K562 (cell line): ENCODE measurements around the gene TSC22D2. TPM values are rescaled to one million over a fixed set of nuclear protein-coding genes. Genes with fewer than 3 reads are reported as not detected.

ENCODE experiments used
- CBFB ChIP-seq: sonication (generic); formaldehyde crosslinking; IDR thresholded peaks from 2 replicates; pipeline ENCODE4 v1.4.0; 2020; ENCODE audit warnings: mild to moderate bottlenecking, missing genetic modification reagents
- HSF4 ChIP-seq: fragments of 250-450 bp; sonication (Bioruptor Pico); IDR thresholded peaks from 2 replicates; pipeline ENCODE4 v2.1.2; 2022; ENCODE audit warnings: mild to moderate bottlenecking, moderate library complexity, borderline replicate concordance
- LCOR ChIP-seq: sonication (generic); formaldehyde crosslinking; IDR thresholded peaks from 2 replicates; pipeline ENCODE4 v1.8.0; 2022; ENCODE audit warnings: mild to moderate bottlenecking, missing genetic modification reagents
- MYC ChIP-seq, 2 experiments: fragments of 250-450 bp in 1 of 2; sonication (Bioruptor Pico) in 1 of 2; IDR thresholded peaks; 2 replicates each; pipeline versions ENCODE4 v1.5.1 to v1.6.1; 2012 to 2021; ENCODE audit warnings: low read depth in 2 of 2, borderline replicate concordance in 1 of 2, improper control_type of control experiment in 1 of 2, low read length in 1 of 2, mild to moderate bottlenecking in 1 of 2, moderate library complexity in 1 of 2
- RB1 ChIP-seq: fragments of 450-650 bp; IDR thresholded peaks from 2 replicates; pipeline ENCODE4 v1.6.1; 2017; ENCODE audit warnings: low read depth, mild to moderate bottlenecking
- SAP30 ChIP-seq: fragments of 200-600 bp; sonication (generic); IDR thresholded peaks from 2 replicates; pipeline ENCODE4 v1.6.1; 2012; ENCODE audit warnings: borderline replicate concordance, low read depth, mild to moderate bottlenecking, moderate library complexity, low read length, control low read depth, inconsistent platforms; ENCODE audit not compliant: insufficient read depth, poor library complexity, severe bottlenecking
- TEAD2 ChIP-seq: fragments of 450-650 bp; IDR thresholded peaks from 2 replicates; pipeline ENCODE4 v1.6.1; 2016; ENCODE audit warnings: missing genetic modification characterization, control low read depth, missing compliant biosample characterization
- ZNF282 ChIP-seq: sonication (generic); formaldehyde crosslinking; IDR thresholded peaks from 2 replicates; pipeline ENCODE4 v1.8.1; 2023; ENCODE audit warnings: missing genetic modification reagents
- polyA plus RNA-seq, 8 experiments: library from polyadenylated mRNA; depleted of rRNA in 4 of 8; stranded (reverse) in 5 of 8; unstranded in 3 of 8; fragments of >200 nt; fragmentation: Nextera tagmentation in 2 of 8; fragmentation: Illumina TruSeq in 1 of 8; extraction: Ambion mirVana in 2 of 8; extraction: Trizol in 1 of 8; gene quantifications; 2 replicates each; pipeline versions ENCODE4 v1.2.1 to v1.2.3, GENCODE V29; 2011 to 2014; ENCODE audit warnings: inconsistent platforms in 1 of 8, missing spikeins in 1 of 8
- total RNA-seq, 7 experiments: library from RNA; depleted of rRNA in 6 of 7; stranded (reverse); fragments of >200 nt in 6 of 7; fragmentation: Illumina TruSeq in 2 of 7; extraction: Trizol in 2 of 7; gene quantifications; 2 replicates each; pipeline versions ENCODE4 v1.2.1 to v1.2.3, GENCODE V29; 2011 to 2021; ENCODE audit warnings: low replicate concordance in 1 of 7
- TF ChIP-seq, protein P1 (sequence below): sonication (generic); formaldehyde crosslinking; IDR thresholded peaks from 2 replicates; pipeline ENCODE4 v1.4.0; 2020; ENCODE audit warnings: mild to moderate bottlenecking, missing genetic modification reagents
- TF ChIP-seq, protein P2 (sequence below), 2 experiments: fragments of 450-650 bp; IDR thresholded peaks; 2 replicates each; pipeline ENCODE4 v1.6.1; 2018; ENCODE audit warnings: mild to moderate bottlenecking in 2 of 2, low read depth in 1 of 2; ENCODE audit not compliant: partially characterized antibody in 2 of 2
- TF ChIP-seq, protein P3 (sequence below): sonication (generic); formaldehyde crosslinking; IDR thresholded peaks from 2 replicates; pipeline ENCODE4 v1.5.0; 2020; ENCODE audit warnings: missing genetic modification reagents
- TF ChIP-seq, protein P4 (sequence below): fragments of 200-800 bp; sonication (Bioruptor generic); IDR thresholded peaks from 2 replicates; pipeline ENCODE4 v1.6.1; 2016; ENCODE audit warnings: missing genetic modification characterization, missing compliant biosample characterization

Gene TSC22D2
- total and polyA plus RNA-seq, 9 of the 15 experiments (the other 6 are each of a cell fraction or from before 2014, with no cell fraction given), result 5.5 to 44.0 (median 19.3) TPM

DNA sequence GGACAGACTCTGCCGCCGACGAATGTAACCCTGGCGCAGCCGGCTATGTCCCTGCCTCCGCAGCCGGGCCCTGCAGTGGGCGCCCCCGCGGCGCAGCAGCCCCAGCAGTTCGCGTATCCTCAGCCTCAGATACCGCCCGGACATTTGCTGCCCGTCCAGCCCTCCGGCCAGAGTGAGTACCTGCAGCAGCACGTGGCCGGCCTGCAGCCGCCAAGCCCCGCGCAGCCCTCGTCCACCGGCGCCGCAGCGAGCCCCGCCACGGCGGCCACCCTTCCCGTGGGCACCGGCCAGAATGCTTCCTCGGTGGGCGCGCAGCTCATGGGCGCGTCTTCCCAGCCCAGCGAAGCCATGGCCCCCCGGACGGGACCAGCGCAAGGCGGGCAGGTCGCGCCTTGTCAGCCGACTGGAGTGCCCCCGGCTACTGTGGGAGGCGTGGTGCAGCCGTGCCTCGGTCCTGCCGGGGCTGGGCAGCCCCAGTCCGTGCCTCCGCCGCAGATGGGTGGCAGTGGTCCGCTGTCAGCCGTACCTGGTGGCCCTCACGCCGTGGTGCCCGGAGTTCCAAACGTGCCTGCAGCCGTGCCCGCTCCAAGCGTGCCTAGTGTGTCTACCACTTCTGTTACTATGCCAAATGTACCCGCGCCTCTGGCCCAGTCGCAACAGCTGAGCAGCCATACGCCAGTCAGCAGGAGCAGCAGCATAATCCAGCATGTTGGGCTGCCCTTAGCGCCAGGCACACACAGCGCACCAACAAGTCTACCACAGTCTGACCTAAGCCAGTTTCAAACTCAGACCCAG, 2.4 kb downstream of the TSC22D2 start (continued):
- TF ChIP-seq, protein P1, sequence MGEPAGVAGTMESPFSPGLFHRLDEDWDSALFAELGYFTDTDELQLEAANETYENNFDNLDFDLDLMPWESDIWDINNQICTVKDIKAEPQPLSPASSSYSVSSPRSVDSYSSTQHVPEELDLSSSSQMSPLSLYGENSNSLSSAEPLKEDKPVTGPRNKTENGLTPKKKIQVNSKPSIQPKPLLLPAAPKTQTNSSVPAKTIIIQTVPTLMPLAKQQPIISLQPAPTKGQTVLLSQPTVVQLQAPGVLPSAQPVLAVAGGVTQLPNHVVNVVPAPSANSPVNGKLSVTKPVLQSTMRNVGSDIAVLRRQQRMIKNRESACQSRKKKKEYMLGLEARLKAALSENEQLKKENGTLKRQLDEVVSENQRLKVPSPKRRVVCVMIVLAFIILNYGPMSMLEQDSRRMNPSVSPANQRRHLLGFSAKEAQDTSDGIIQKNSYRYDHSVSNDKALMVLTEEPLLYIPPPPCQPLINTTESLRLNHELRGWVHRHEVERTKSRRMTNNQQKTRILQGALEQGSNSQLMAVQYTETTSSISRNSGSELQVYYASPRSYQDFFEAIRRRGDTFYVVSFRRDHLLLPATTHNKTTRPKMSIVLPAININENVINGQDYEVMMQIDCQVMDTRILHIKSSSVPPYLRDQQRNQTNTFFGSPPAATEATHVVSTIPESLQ (CRISPR knock-in tag), result 0 out of 2 replicates have a peak, but pooled peaks have one; percentile 51
- TF ChIP-seq SAP30 (peak; percentile 79), CBFB (no peak), HSF4 (no peak), LCOR (CRISPR knock-in tag) (no peak), TEAD2 (tag) (no peak), ZNF282 (CRISPR knock-in tag) (0 out of 2 replicates have a peak, but pooled peaks have one; percentile 18), MYC (IDR thresholded peaks at IDR 0.05; ENCODE audit: low read depth, low read length) (peak; percentile 37; the same call in 1 of the 2 replicates), MYC (CRISPR knock-in tag; IDR thresholded peaks at IDR 0.05; ENCODE audit: borderline replicate concordance, low read depth) (no peak), RB1 (0 out of 2 replicates have a peak, but pooled peaks have one; percentile 10)
- TF ChIP-seq, protein P2, sequence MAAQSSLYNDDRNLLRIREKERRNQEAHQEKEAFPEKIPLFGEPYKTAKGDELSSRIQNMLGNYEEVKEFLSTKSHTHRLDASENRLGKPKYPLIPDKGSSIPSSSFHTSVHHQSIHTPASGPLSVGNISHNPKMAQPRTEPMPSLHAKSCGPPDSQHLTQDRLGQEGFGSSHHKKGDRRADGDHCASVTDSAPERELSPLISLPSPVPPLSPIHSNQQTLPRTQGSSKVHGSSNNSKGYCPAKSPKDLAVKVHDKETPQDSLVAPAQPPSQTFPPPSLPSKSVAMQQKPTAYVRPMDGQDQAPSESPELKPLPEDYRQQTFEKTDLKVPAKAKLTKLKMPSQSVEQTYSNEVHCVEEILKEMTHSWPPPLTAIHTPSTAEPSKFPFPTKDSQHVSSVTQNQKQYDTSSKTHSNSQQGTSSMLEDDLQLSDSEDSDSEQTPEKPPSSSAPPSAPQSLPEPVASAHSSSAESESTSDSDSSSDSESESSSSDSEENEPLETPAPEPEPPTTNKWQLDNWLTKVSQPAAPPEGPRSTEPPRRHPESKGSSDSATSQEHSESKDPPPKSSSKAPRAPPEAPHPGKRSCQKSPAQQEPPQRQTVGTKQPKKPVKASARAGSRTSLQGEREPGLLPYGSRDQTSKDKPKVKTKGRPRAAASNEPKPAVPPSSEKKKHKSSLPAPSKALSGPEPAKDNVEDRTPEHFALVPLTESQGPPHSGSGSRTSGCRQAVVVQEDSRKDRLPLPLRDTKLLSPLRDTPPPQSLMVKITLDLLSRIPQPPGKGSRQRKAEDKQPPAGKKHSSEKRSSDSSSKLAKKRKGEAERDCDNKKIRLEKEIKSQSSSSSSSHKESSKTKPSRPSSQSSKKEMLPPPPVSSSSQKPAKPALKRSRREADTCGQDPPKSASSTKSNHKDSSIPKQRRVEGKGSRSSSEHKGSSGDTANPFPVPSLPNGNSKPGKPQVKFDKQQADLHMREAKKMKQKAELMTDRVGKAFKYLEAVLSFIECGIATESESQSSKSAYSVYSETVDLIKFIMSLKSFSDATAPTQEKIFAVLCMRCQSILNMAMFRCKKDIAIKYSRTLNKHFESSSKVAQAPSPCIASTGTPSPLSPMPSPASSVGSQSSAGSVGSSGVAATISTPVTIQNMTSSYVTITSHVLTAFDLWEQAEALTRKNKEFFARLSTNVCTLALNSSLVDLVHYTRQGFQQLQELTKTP (IDR thresholded peaks at IDR 0.05; ENCODE audit: low read depth in 1 of 2, partially characterized antibody in 2 of 2), result peak in 1 of 2 experiments; percentile 35
- TF ChIP-seq, protein P3, sequence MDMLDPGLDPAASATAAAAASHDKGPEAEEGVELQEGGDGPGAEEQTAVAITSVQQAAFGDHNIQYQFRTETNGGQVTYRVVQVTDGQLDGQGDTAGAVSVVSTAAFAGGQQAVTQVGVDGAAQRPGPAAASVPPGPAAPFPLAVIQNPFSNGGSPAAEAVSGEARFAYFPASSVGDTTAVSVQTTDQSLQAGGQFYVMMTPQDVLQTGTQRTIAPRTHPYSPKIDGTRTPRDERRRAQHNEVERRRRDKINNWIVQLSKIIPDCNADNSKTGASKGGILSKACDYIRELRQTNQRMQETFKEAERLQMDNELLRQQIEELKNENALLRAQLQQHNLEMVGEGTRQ (CRISPR knock-in tag), result peak; percentile 29
- TF ChIP-seq, protein P4, sequence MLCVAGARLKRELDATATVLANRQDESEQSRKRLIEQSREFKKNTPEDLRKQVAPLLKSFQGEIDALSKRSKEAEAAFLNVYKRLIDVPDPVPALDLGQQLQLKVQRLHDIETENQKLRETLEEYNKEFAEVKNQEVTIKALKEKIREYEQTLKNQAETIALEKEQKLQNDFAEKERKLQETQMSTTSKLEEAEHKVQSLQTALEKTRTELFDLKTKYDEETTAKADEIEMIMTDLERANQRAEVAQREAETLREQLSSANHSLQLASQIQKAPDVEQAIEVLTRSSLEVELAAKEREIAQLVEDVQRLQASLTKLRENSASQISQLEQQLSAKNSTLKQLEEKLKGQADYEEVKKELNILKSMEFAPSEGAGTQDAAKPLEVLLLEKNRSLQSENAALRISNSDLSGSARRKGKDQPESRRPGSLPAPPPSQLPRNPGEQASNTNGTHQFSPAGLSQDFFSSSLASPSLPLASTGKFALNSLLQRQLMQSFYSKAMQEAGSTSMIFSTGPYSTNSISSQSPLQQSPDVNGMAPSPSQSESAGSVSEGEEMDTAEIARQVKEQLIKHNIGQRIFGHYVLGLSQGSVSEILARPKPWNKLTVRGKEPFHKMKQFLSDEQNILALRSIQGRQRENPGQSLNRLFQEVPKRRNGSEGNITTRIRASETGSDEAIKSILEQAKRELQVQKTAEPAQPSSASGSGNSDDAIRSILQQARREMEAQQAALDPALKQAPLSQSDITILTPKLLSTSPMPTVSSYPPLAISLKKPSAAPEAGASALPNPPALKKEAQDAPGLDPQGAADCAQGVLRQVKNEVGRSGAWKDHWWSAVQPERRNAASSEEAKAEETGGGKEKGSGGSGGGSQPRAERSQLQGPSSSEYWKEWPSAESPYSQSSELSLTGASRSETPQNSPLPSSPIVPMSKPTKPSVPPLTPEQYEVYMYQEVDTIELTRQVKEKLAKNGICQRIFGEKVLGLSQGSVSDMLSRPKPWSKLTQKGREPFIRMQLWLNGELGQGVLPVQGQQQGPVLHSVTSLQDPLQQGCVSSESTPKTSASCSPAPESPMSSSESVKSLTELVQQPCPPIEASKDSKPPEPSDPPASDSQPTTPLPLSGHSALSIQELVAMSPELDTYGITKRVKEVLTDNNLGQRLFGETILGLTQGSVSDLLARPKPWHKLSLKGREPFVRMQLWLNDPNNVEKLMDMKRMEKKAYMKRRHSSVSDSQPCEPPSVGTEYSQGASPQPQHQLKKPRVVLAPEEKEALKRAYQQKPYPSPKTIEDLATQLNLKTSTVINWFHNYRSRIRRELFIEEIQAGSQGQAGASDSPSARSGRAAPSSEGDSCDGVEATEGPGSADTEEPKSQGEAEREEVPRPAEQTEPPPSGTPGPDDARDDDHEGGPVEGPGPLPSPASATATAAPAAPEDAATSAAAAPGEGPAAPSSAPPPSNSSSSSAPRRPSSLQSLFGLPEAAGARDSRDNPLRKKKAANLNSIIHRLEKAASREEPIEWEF (CRISPR knock-in tag), result no peak
